Measurements from ENCODE around the gene CSAD. TPM values are rescaled to one million over a fixed set of nuclear protein-coding genes. Genes with fewer than 3 reads are reported as not detected.

The CSAD gene
- polyA plus RNA-seq, 5 donors = 71.4 to 117 (median 80.3) TPM

- no peak for DNase-seq
Measured at GRCh38 chr12:53152390-53152789, 28.3 kb downstream of the CSAD start.

GRCh38 chr12:53151039-53151438 is 29.7 kb downstream of the CSAD start:
- no peak for DNase-seq

- DNase-seq = no peak
Measured at GRCh38 chr12:53147653-53148052, 33.1 kb downstream of the CSAD start.

GRCh38 chr12:53147181-53147580 is 33.5 kb downstream of the CSAD start:
- no peak for DNase-seq

GRCh38 chr12:53145383-53146260 is 35.1 kb downstream of the CSAD start:
- no peak for DNase-seq

- DNase-seq = no peak
Measured at GRCh38 chr12:53143355-53143754, 37.4 kb downstream of the CSAD start.

- DNase-seq = no peak
Measured at GRCh38 chr12:53133722-53134121, 47.0 kb downstream of the CSAD start.

- no peak for DNase-seq
Measured at GRCh38 chr12:53131844-53132243, 48.9 kb downstream of the CSAD start.

- DNase-seq = no peak
Measured at GRCh38 chr12:53128780-53129569, 51.8 kb downstream of the CSAD start.

- no peak for DNase-seq
Measured at GRCh38 chr12:53127169-53127568, 53.6 kb downstream of the CSAD start.

GRCh38 chr12:53124352-53124723 is 56.4 kb downstream of the CSAD start:
- DNase-seq = no peak

- DNase-seq = no peak
Measured at GRCh38 chr12:53123578-53124351, 57.0 kb downstream of the CSAD start.

- DNase-seq = no peak
Measured at GRCh38 chr12:53122961-53123468, 57.7 kb downstream of the CSAD start.

- no peak for DNase-seq
Measured at GRCh38 chr12:53120685-53121525, 59.8 kb downstream of the CSAD start.

GRCh38 chr12:53118751-53119300 is 61.9 kb downstream of the CSAD start:
- DNase-seq = no peak

GRCh38 chr12:53115891-53116648 is 64.7 kb downstream of the CSAD start:
- DNase-seq = no peak

GRCh38 chr12:53115112-53115890 is 65.4 kb downstream of the CSAD start:
- no peak for DNase-seq

- DNase-seq = no peak
Measured at GRCh38 chr12:53113951-53114350, 66.8 kb downstream of the CSAD start.

- DNase-seq = no peak
Measured at GRCh38 chr12:53113136-53113705, 67.5 kb downstream of the CSAD start.

Data from right lung (tissue), 5 donors.